Measurements from ENCODE around the gene RUSF1. TPM values are rescaled to one million over a fixed set of nuclear protein-coding genes. Genes with fewer than 3 reads are reported as not detected.
A peak's percentile ranks its signal among the peaks of the same experiment; 100 is the strongest.

RUSF1 gene
- total and polyA plus RNA-seq, 7 donors: 6.9 to 16.2 (median 10.8) TPM

- no peaks in the 10 kb centered on the region for H3K36me3 ChIP-seq (ENCODE audit: insufficient read depth in 1 of 2, low read depth in 1 of 2)
- no peak within 1 kb of the TSS for H3K4me3 ChIP-seq
- peaks cover 0 to 33% (median 15%) of the 10 kb centered on the region in 3 donors for H3K27me3 ChIP-seq (ENCODE audit: insufficient read depth in 3 of 3, low read length in 2 of 3)
- 87 to 98% (median 90%) methylated on average over 4 of the region's 4 CpGs for WGBS, 3 donors
- no peak within 1 kb of the TSS for H3K27ac ChIP-seq
- intact Hi-C loops (cut with DNase I): no loop called here
- ATAC-seq: no peak
- peaks cover 10% of the 10 kb centered on the region for H3K4me1 ChIP-seq
- no peak for DNase-seq
- no peak for TF ChIP-seq CTCF (IDR thresholded peaks at IDR 0.05)
- no peaks in the 10 kb centered on the region for H3K9me3 ChIP-seq
Observed at GRCh38 chr16:31483081-31483480, 25.1 kb downstream of the RUSF1 start, which contains the start of gene SLC5A2. Gene SLC5A2, plus strand, starts transcription at chr16:31483123. Its CDS starts 14 bp downstream, at chr16:31483137.

GRCh38 chr16:31480851-31481536 is 27.2 kb downstream of the RUSF1 start:
- Histone ChIP-seq H3K4me3 (no peak overlapping the region), H3K27me3 (ENCODE audit: insufficient read depth in 3 of 3, low read length in 2 of 3) (peaks cover 0 to 29% (median 8%) of the 10 kb centered on the region in 3 donors), H3K9me3 (no peaks in the 10 kb centered on the region), H3K36me3 (ENCODE audit: insufficient read depth in 1 of 2, low read depth in 1 of 2) (no peaks in the 10 kb centered on the region), H3K27ac (no peak overlapping the region), H3K4me1 (no peaks in the 10 kb centered on the region)
- WGBS, 3 donors: 31 to 45% (median 34%) methylated on average over 7 of the region's 7 CpGs
- no peak for TF ChIP-seq CTCF (IDR thresholded peaks at IDR 0.05)
- DNase-seq (peak; percentile 51 to 67), ATAC-seq (no peak)
- intact Hi-C loops (cut with DNase I): no loop called here

GRCh38 chr16:31479751-31480150 is 28.4 kb downstream of the RUSF1 start:
- WGBS, 3 donors: 72 to 76% (median 76%) methylated on average over 9 of the region's 9 CpGs
- H3K27ac ChIP-seq: no peak overlapping the region
- intact Hi-C loops (cut with DNase I): no loop called here
- DNase-seq: peak in 1 of 2 donors; percentile 39
- H3K9me3 ChIP-seq: no peaks in the 10 kb centered on the region
- peaks cover 0 to 4% of the 10 kb centered on the region in 2 donors for H3K36me3 ChIP-seq (ENCODE audit: insufficient read depth in 1 of 2, low read depth in 1 of 2)
- no peak for TF ChIP-seq CTCF (IDR thresholded peaks at IDR 0.05)
- no peaks in the 10 kb centered on the region for H3K4me1 ChIP-seq
- no peak overlapping the region for H3K4me3 ChIP-seq
- H3K27me3 ChIP-seq (ENCODE audit: insufficient read depth in 3 of 3, low read length in 2 of 3): peaks cover 0 to 29% (median 6%) of the 10 kb centered on the region in 3 donors
- no peak for ATAC-seq

- intact Hi-C loops (cut with DNase I): no loop called here
- Histone ChIP-seq H3K4me1 (no peaks in the 10 kb centered on the region), H3K9me3 (no peaks in the 10 kb centered on the region), H3K4me3 (no peak overlapping the region), H3K36me3 (ENCODE audit: insufficient read depth in 1 of 2, low read depth in 1 of 2) (peaks cover 0 to 10% of the 10 kb centered on the region in 2 donors), H3K27ac (no peak overlapping the region), H3K27me3 (ENCODE audit: insufficient read depth in 3 of 3, low read length in 2 of 3) (peaks cover 0 to 33% (median 3%) of the 10 kb centered on the region in 3 donors)
- WGBS, 3 donors: 83 to 86% (median 83%) methylated on average over 3 of the region's 3 CpGs
- no peak for TF ChIP-seq CTCF (IDR thresholded peaks at IDR 0.05)
- DNase-seq (peak in 1 of 2 donors; percentile 37), ATAC-seq (no peak)
Observed at GRCh38 chr16:31478956-31479355, 29.2 kb downstream of the RUSF1 start.

Measured in psoas muscle (tissue), 8 donors.